Vagina (tissue), 2 donors: Measurements from ENCODE around the gene DSC2.

Experiments used
- POLR2A ChIP-seq, 2 donors: fragments of 450-650 bp; IDR thresholded peaks; one replicate each; pipeline ENCODE4 v1.6.1; 2017; ENCODE audit warnings: antibody characterized with exemption in 2 of 2, mild to moderate bottlenecking in 2 of 2, moderate library complexity in 2 of 2
- TF ChIP-seq, protein P1 (sequence below), 3 experiments: fragments of 450-650 bp in 2 of 3; fragments of 200-600 bp in 1 of 3; sonication (generic) in 1 of 3; IDR thresholded peaks; one replicate each; pipeline ENCODE4 v1.5.1; 2017 to 2019; ENCODE audit warnings: antibody characterized with exemption in 3 of 3, mild to moderate bottlenecking in 2 of 3, moderate library complexity in 2 of 3

DNA sequence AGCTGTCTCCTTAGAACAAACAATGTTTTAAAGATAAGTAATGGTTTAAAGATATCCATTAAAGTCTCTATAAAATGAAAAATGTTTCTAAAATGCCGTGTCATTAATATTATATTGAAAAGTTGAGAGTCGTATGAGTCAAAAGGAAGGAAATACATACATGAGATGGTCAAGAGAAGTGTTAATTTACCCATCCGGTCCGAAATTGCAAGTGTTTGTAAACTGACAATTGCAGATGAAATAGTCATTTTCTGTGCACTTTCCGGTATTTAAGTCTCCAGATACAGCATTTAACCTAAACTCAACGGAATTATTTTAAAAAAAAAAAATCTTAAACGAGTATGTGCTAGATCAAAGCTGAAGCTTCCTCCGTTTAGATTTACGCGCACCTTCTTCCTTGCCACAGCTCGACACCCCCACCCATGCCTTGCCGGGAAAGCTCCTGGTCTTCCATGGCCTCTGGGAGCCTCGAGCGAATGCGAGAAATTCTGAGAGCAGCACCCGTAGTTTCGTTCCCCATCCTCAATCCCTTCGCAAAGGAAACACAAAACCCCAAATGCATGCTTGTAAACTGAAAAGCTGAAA, 61.4 kb downstream of the DSC2 start:
- TF ChIP-seq, protein P1, sequence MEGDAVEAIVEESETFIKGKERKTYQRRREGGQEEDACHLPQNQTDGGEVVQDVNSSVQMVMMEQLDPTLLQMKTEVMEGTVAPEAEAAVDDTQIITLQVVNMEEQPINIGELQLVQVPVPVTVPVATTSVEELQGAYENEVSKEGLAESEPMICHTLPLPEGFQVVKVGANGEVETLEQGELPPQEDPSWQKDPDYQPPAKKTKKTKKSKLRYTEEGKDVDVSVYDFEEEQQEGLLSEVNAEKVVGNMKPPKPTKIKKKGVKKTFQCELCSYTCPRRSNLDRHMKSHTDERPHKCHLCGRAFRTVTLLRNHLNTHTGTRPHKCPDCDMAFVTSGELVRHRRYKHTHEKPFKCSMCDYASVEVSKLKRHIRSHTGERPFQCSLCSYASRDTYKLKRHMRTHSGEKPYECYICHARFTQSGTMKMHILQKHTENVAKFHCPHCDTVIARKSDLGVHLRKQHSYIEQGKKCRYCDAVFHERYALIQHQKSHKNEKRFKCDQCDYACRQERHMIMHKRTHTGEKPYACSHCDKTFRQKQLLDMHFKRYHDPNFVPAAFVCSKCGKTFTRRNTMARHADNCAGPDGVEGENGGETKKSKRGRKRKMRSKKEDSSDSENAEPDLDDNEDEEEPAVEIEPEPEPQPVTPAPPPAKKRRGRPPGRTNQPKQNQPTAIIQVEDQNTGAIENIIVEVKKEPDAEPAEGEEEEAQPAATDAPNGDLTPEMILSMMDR (IDR thresholded peaks at IDR 0.05): no peak
- no peak for TF ChIP-seq POLR2A (IDR thresholded peaks at IDR 0.05)
